H1 (cell line): ENCODE results near the gene TBL2. TPM values are rescaled to one million over a fixed set of nuclear protein-coding genes. Genes with fewer than 3 reads are reported as not detected.

Source experiments
- CTCF ChIA-PET: fragments of 300-600 bp; sonication (Branson Sonifier 250); formaldehyde crosslinking; loops from one replicate; lab custom pipeline; 2021; ENCODE audit not compliant: partially characterized antibody; lab: Charles Lee
- POLR2A ChIA-PET: fragments of 300-600 bp; sonication (Branson Sonifier 250); formaldehyde crosslinking; loops from one replicate; lab custom pipeline; 2021; ENCODE audit warnings: inconsistent platforms; ENCODE audit not compliant: partially characterized antibody; lab: Charles Lee
- DNase-seq, 2 experiments: peaks; one replicate each; pipeline versions ENCODE4 v3.0.0 to v3.0.0-alpha.2; 2010 to 2022; ENCODE audit warnings: low spot score in 2 of 2, low read depth in 1 of 2, mixed read lengths in 1 of 2
- FAIRE-seq: peaks from 2 replicates; lab custom pipeline; 2011; peaks lifted over from hg19 to GRCh38; lab: Jason Lieb, UNC
- H2AFZ ChIP-seq: 2 replicates; pipeline ENCODE4 v1.8.1; 2012; ENCODE audit warnings: low read length, inconsistent platforms
- H2AK5ac ChIP-seq: 2 replicates; pipeline ENCODE4 v1.6.1; 2013; ENCODE audit warnings: low read depth, low read length
- H2BK120ac ChIP-seq: replicated peaks from 2 replicates; pipeline ENCODE3; 2013; ENCODE audit warnings: low read depth, low read length, inconsistent platforms
- H2BK12ac ChIP-seq: 2 replicates; pipeline ENCODE4 v1.6.1; 2013; ENCODE audit warnings: low read depth, low read length
- H2BK15ac ChIP-seq: 2 replicates; pipeline ENCODE4 v1.6.1; 2013; ENCODE audit warnings: low read length
- H2BK20ac ChIP-seq: 2 replicates; pipeline ENCODE4 v1.6.1; 2013; ENCODE audit warnings: low read length
- H2BK5ac ChIP-seq: 2 replicates; pipeline ENCODE4 v1.6.1; 2013; ENCODE audit warnings: low read depth, low read length
- H3K14ac ChIP-seq: 2 replicates; pipeline ENCODE4 v1.6.1; 2013; ENCODE audit warnings: inconsistent platforms; ENCODE audit not compliant: insufficient read length
- H3K18ac ChIP-seq: 2 replicates; pipeline ENCODE4 v1.6.1; 2013; ENCODE audit warnings: low read length; ENCODE audit errors: extremely low read depth
- H3K23ac ChIP-seq: 2 replicates; pipeline ENCODE4 v1.6.1; 2013; ENCODE audit warnings: inconsistent platforms; ENCODE audit not compliant: insufficient read length
- H3K23me2 ChIP-seq: 2 replicates; pipeline ENCODE4 v1.6.1; 2013; ENCODE audit warnings: low read depth, low read length
- H3K27ac ChIP-seq: 2 replicates; pipeline ENCODE4 v1.6.1; 2011; ENCODE audit warnings: low read depth, low read length, inconsistent platforms
- H3K27me3 ChIP-seq, 4 experiments: replicated peaks in 1 of 4; 1 replicate in 1 of 4; 2 replicates in 3 of 4; pipeline versions ENCODE4 v1.6.1 to v1.8.1; 2011 to 2013; ENCODE audit warnings: low read length in 3 of 4, mild to moderate bottlenecking in 3 of 4, inconsistent platforms in 2 of 4, mixed read lengths in 2 of 4, moderate library complexity in 1 of 4; ENCODE audit not compliant: control insufficient read depth in 3 of 4, insufficient read depth in 3 of 4; ENCODE audit errors: extremely low read depth in 1 of 4
- H3K36me3 ChIP-seq, 4 experiments: 2 replicates each; pipeline versions ENCODE4 v1.6.1 to v1.8.1; 2011 to 2013; ENCODE audit warnings: mild to moderate bottlenecking in 4 of 4, low read length in 3 of 4, moderate library complexity in 2 of 4, control low read depth in 1 of 4, inconsistent platforms in 1 of 4; ENCODE audit not compliant: insufficient read depth in 4 of 4, control insufficient read depth in 2 of 4
- H3K4ac ChIP-seq: replicated peaks from 2 replicates; pipeline ENCODE3; 2013; ENCODE audit warnings: low read length, low read depth, mixed read lengths, inconsistent platforms; ENCODE audit not compliant: insufficient read length
- H3K4me1 ChIP-seq, 4 experiments: replicated peaks in 1 of 4; 1 replicate in 1 of 4; 2 replicates in 3 of 4; pipeline versions ENCODE4 v1.6.1 to v1.8.1; 2011 to 2013; ENCODE audit warnings: low read length in 3 of 4, inconsistent platforms in 2 of 4, mixed read lengths in 1 of 4; ENCODE audit not compliant: insufficient read depth in 4 of 4, control insufficient read depth in 3 of 4
- H3K4me2 ChIP-seq, 2 experiments: 2 replicates each; pipeline versions ENCODE4 v1.6.1 to v1.8.1; 2011 to 2013; ENCODE audit warnings: low read depth in 2 of 2, low read length in 2 of 2, control low read depth in 1 of 2, inconsistent platforms in 1 of 2, mild to moderate bottlenecking in 1 of 2; ENCODE audit not compliant: insufficient read depth in 1 of 2
- H3K4me3 ChIP-seq, 4 experiments: fragments of 200-600, 300-600 bp in 1 of 4; sonication (generic), shearing (Covaris generic), sonication (Bioruptor Twin) in 1 of 4; 2 replicates each; pipeline versions ENCODE4 v1.5.1 to v1.8.1; 2011 to 2016; ENCODE audit warnings: low read length in 4 of 4, low read depth in 3 of 4, control low read depth in 2 of 4, inconsistent platforms in 2 of 4, mild to moderate bottlenecking in 2 of 4, mixed read lengths in 1 of 4, moderate library complexity in 1 of 4; ENCODE audit not compliant: insufficient read depth in 2 of 4; ENCODE audit errors: extremely low read depth in 1 of 4
- H3K56ac ChIP-seq: replicated peaks from 2 replicates; pipeline ENCODE3; 2013; ENCODE audit warnings: low read depth, mild to moderate bottlenecking, mixed read lengths, low read length, inconsistent platforms; ENCODE audit not compliant: insufficient read length
- H3K79me1 ChIP-seq: 2 replicates; pipeline ENCODE4 v1.6.1; 2013; ENCODE audit warnings: low read depth, low read length, control low read depth
- H3K79me2 ChIP-seq, 2 experiments: 2 replicates each; pipeline versions ENCODE4 v1.6.1 to v1.8.1; 2012 to 2013; ENCODE audit warnings: low read length in 2 of 2, mild to moderate bottlenecking in 2 of 2, inconsistent platforms in 1 of 2; ENCODE audit not compliant: insufficient read depth in 2 of 2, control insufficient read depth in 1 of 2
- H3K9ac ChIP-seq, 4 experiments: replicated peaks in 1 of 4; 1 replicate in 1 of 4; 2 replicates in 3 of 4; pipeline versions ENCODE4 v1.6.1 to v1.8.1; 2011 to 2013; ENCODE audit warnings: low read depth in 3 of 4, low read length in 3 of 4, control low read depth in 2 of 4, mild to moderate bottlenecking in 2 of 4, moderate library complexity in 2 of 4, inconsistent platforms in 1 of 4; ENCODE audit errors: extremely low read depth in 1 of 4
- H3K9me3 ChIP-seq, 2 experiments: 2 replicates each; pipeline versions ENCODE4 v1.6.1 to v1.8.1; 2012 to 2013; ENCODE audit warnings: mild to moderate bottlenecking in 2 of 2, moderate library complexity in 2 of 2, control low read depth in 1 of 2, inconsistent platforms in 1 of 2, low read depth in 1 of 2, low read length in 1 of 2, mixed read lengths in 1 of 2; ENCODE audit not compliant: insufficient read depth in 2 of 2
- H4K20me1 ChIP-seq, 2 experiments: replicated peaks in 1 of 2; 2 replicates each; pipeline versions ENCODE3 to v1.8.1; 2011 to 2013; ENCODE audit warnings: inconsistent platforms in 2 of 2, low read length in 2 of 2, mild to moderate bottlenecking in 1 of 2; ENCODE audit not compliant: insufficient read depth in 2 of 2, control insufficient read depth in 1 of 2
- H4K5ac ChIP-seq: 2 replicates; pipeline ENCODE4 v1.6.1; 2013; ENCODE audit warnings: low read length, low read depth, mixed read lengths, inconsistent platforms; ENCODE audit not compliant: insufficient read length
- H4K8ac ChIP-seq: 2 replicates; pipeline ENCODE4 v1.8.0; 2013; ENCODE audit warnings: mild to moderate bottlenecking, moderate library complexity, low read length, inconsistent platforms; ENCODE audit not compliant: insufficient read depth; ENCODE audit errors: extremely low read depth
- H4K91ac ChIP-seq: replicated peaks from 2 replicates; pipeline ENCODE3; 2013; ENCODE audit warnings: low read length, mixed read lengths, inconsistent platforms; ENCODE audit not compliant: insufficient read length
- NRF1 ChIP-seq: IDR thresholded peaks from 2 replicates; pipeline ENCODE4 v1.6.1; 2011; ENCODE audit warnings: mild to moderate bottlenecking, low read depth, low read length, improper control_type of control experiment
- SP1 ChIP-seq: IDR thresholded peaks from 2 replicates; pipeline ENCODE4 v1.6.1; 2011; ENCODE audit warnings: low read depth, low read length
- SP2 ChIP-seq: IDR thresholded peaks from 2 replicates; pipeline ENCODE4 v1.6.1; 2012; ENCODE audit warnings: mild to moderate bottlenecking, low read length, inconsistent platforms
- SP4 ChIP-seq: IDR thresholded peaks from 2 replicates; pipeline ENCODE4 v1.6.1; 2012; ENCODE audit warnings: low read length, inconsistent platforms
- TAF1 ChIP-seq: IDR thresholded peaks from 2 replicates; pipeline ENCODE4 v1.6.1; 2011; ENCODE audit warnings: mild to moderate bottlenecking, low read depth, low read length
- WGBS, 2 experiments: shearing (Covaris generic) in 1 of 2; methylation state at CpG; one replicate each; pipeline versions ENCODE4 v1.1.6 to v1.1.7; 2013 to 2015; ENCODE audit warnings: low lambda C conversion rate in 2 of 2, mixed read lengths in 2 of 2, inconsistent platforms in 1 of 2, low coverage in 1 of 2, missing lambda C conversion rate in 1 of 2; ENCODE audit not compliant: insufficient replicate concordance in 2 of 2, insufficient coverage in 1 of 2, insufficient read length in 1 of 2; ENCODE audit errors: extremely low coverage in 1 of 2, missing lambda C conversion rate in 1 of 2; 5-methylcytosine and 5-hydroxymethylcytosine counted together
- polyA plus RNA-seq, 7 experiments: library from polyadenylated mRNA; depleted of rRNA in 3 of 7; stranded (reverse) in 5 of 7; unstranded in 2 of 7; fragments of >200 nt in 5 of 7; fragments of 200-250 nt in 2 of 7; gene quantifications; 1 replicate in 5 of 7; 2 replicates in 1 of 7; 4 replicates in 1 of 7; pipeline versions ENCODE4 v1.2.1 to v1.2.3, GENCODE V29; 2011 to 2013; ENCODE audit warnings: missing spikeins in 2 of 7, mixed read lengths in 2 of 7
- total RNA-seq: library from RNA; stranded (reverse); fragmentation: NEBNext Ultra II Directional; extraction: Animal tissue kit (Norgen Biotek cat#: 25700); gene quantifications from 2 replicates; pipeline ENCODE4 v1.2.1, GENCODE V29; 2021

Gene TBL2
- total and polyA plus RNA-seq, 2 of the 8 experiments (the other 6 are each of a cell fraction or from before 2014, with no cell fraction given): 25.8 to 29.7 TPM

DNA sequence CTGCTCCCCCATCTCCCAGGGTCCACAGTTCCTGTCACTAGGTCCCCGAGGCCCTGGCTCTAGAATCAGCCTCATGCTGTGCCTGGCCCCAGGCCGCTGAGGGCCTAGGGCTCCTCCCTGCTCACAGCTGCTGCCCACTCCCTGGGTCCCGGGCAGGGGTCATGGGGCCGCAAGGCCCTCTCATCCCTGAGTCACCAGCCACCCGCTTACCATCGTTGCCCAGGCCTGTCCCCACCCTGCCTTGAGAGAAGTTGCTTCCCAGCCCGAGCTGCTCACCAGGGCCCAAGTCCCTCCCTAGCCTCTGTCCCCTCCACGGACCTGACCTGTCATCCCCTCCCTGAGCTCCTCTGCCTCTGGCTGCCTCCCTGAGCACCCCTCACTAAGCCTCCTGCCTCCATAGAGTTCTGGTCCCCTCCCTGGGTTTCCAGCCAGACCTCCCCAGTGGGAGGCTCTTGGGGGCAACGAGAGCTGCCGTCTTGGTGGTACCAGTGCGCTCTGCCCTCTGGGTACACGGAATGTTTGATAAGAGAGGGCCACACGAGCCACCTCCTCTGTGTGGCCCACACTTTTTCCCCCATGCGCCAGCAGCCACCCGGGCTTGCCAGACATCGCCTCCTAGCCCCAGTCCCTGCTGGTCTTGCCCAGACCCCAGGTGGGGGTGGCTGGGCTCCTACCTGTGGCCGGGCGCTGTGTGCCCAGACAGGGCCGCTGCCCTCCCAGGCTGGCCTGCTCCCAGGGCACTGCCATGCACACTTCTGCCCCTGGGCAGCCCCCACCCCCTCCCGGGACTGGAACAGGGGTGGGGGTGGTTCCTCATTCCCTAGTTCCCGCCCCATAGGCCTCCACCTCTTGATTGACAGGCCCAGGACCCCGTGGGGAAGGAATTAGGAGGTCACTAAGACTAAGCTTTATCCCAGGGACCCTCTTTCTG, 24.6 kb upstream of the TBL2 start:
- H4K8ac ChIP-seq: peak overlapping the region; percentile 2
- H4K5ac ChIP-seq: no peak overlapping the region
- H4K91ac ChIP-seq: peak overlapping the region; percentile 15
- no peak overlapping the region for H2BK120ac ChIP-seq
- no peak overlapping the region for H3K4ac ChIP-seq
- H3K9me3 ChIP-seq: no peaks in the 10 kb centered on the region
- no peak for TF ChIP-seq SP4
- no peak for TF ChIP-seq TAF1
- no peak for TF ChIP-seq NRF1
- TF ChIP-seq SP1: peak; percentile 67
- TF ChIP-seq SP2: peak; percentile 10; the same call in 1 of the 2 replicates
- WGBS, 2 experiments: 86% methylated on average over 20 of the region's 22 CpGs; no CpG with 5 or more reads in 1 of the 2 experiments
- no peak overlapping the region for H2BK15ac ChIP-seq
- POLR2A ChIA-PET: interaction anchor here (0.7 to 1.5 kb wide), 5 partner anchors 8 to 136 kb away, joined by 3 to 5 read pairs (median 3); partner anchors contain the start of gene ABHD11
- H3K4me1 ChIP-seq: peaks cover 0 to 7% (median 4%) of the 10 kb centered on the region in 4 experiments; a peak in 6 of 7 replicates
- H3K18ac ChIP-seq: no peak overlapping the region; the same call in 1 of the 2 replicates
- no peak overlapping the region for H3K4me3 ChIP-seq
- FAIRE-seq: no peak
- no peak overlapping the region for H3K4me2 ChIP-seq
- H2AFZ ChIP-seq: no peak overlapping the region
- H3K79me1 ChIP-seq: no peaks in the 10 kb centered on the region
- no peak overlapping the region for H3K9ac ChIP-seq
- H3K14ac ChIP-seq: no peak overlapping the region
- no peak overlapping the region for H3K23ac ChIP-seq
- H3K23me2 ChIP-seq: peaks cover 3% of the 10 kb centered on the region; the same call in 1 of the 2 replicates
- no peak for DNase-seq
- no peak overlapping the region for H3K27ac ChIP-seq
- no peaks in the 10 kb centered on the region for H3K79me2 ChIP-seq
- H3K27me3 ChIP-seq: no peaks in the 10 kb centered on the region
- no peak overlapping the region for H2AK5ac ChIP-seq
- peaks cover 0 to 6% of the 10 kb centered on the region in 2 experiments for H4K20me1 ChIP-seq
- no peak overlapping the region for H2BK20ac ChIP-seq
- H2BK5ac ChIP-seq: no peak overlapping the region; the same call in 1 of the 2 replicates
- H3K56ac ChIP-seq: no peak overlapping the region
- H3K36me3 ChIP-seq: no peaks in the 10 kb centered on the region; a peak in 1 of 8 replicates
- peak overlapping the region; percentile 27; the same call in 1 of the 2 replicates for H2BK12ac ChIP-seq
- CTCF ChIA-PET: interaction anchor here (1.1 to 17.4 kb wide), 11 partner anchors 9 to 201 kb away, joined by 3 to 136 read pairs (median 57); partner anchors contain the start of genes ABHD11 and VPS37D
